H1 (cell line): ENCODE data around the gene TXK. TPM values are rescaled to one million over a fixed set of nuclear protein-coding genes. Genes with fewer than 3 reads are reported as not detected.

Experiments
- SIRT6 ChIP-seq: IDR thresholded peaks from one replicate; pipeline ENCODE4 v1.7.1; 2012; ENCODE audit warnings: low read length, inconsistent platforms
- TAF1 ChIP-seq: IDR thresholded peaks from 2 replicates; pipeline ENCODE4 v1.6.1; 2011; ENCODE audit warnings: mild to moderate bottlenecking, low read depth, low read length
- polyA plus RNA-seq, 7 experiments: library from polyadenylated mRNA; depleted of rRNA in 3 of 7; stranded (reverse) in 5 of 7; unstranded in 2 of 7; fragments of >200 nt in 5 of 7; fragments of 200-250 nt in 2 of 7; gene quantifications; 1 replicate in 5 of 7; 2 replicates in 1 of 7; 4 replicates in 1 of 7; pipeline versions ENCODE4 v1.2.1 to v1.2.3, GENCODE V29; 2011 to 2013; ENCODE audit warnings: missing spikeins in 2 of 7, mixed read lengths in 2 of 7
- total RNA-seq: library from RNA; stranded (reverse); fragmentation: NEBNext Ultra II Directional; extraction: Animal tissue kit (Norgen Biotek cat#: 25700); gene quantifications from 2 replicates; pipeline ENCODE4 v1.2.1, GENCODE V29; 2021

The TXK gene
- total and polyA plus RNA-seq, 2 of the 8 experiments (the other 6 are each of a cell fraction or from before 2014, with no cell fraction given): not detected

DNA sequence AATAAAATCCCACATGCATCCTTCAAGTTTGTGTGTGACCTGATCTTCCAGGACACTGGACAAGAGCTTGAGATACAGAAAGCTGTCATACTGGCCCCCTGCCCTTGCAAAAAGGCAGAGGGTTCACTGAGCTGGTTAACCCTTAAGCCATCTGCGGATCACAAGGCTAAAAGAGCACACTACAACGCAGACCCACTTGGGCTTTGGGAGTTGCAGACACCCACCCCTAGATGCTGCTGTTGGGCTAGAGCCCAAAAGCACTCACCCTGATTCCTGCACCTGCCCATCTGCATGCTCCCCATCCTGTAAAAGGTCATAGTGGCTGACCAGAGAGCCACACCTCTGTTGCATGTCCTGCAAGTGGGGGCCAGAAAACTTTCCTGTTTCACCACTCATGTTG lies 51.1 kb downstream of the TXK start (continued):
- no peak for TF ChIP-seq TAF1
- TF ChIP-seq SIRT6: no peak
